HG03025 (cell line): ENCODE measurements around the gene CCDC8.

Source experiments
- ATAC-seq: cut with Tn5 transposase; IDR thresholded peaks from one replicate; pipeline ENCODE4 v1.9.1; 2021; ENCODE audit warnings: mild to moderate bottlenecking, moderate library complexity; ENCODE audit not compliant: unreplicated experiment, low FRiP score

The CCDC8 gene

DNA sequence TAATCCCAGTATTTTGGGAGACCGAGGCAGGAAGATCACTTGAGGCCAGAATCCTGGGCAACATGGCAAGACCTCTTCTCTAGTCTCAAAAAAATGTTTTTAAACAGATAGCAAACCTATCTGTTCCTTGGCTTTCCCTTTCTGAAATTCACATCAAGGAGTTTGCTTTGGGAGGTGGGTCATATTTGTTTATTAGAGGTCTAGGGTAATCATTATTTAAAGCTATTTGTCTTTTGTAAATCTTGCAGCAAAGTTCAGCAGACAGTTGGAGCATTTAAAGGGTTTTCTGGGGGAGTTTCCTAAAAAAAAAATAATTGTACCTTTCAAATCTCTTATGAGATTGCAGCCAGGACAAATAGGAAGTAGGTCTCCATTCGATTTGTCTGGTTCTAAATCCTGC, 49.0 kb downstream of the CCDC8 start:
- ATAC-seq: no peak

- no peak for ATAC-seq
Measured at GRCh38 chr19:46361915-46362314, 51.4 kb downstream of the CCDC8 start.
